NCI-H2029 (cell line): ENCODE data around the gene ZNF85.
"Not testable (repeated sequence)": the region's sequence is repeated elsewhere in the genome, so short reads cannot be mapped to it uniquely, and the experiment has no call there.

Experiments
- DNase-seq: peaks from one replicate; lab custom pipeline; 2025; lab: John Stamatoyannopoulos, UW

The ZNF85 gene

GRCh38 chr19:20923077-20923871 is at the start of gene ZNF85:
ZNF85 (plus strand) TSS chr19:20923251; CDS start chr19:20923401, 150 bp downstream.
- DNase-seq = peak; percentile 93

- no peak for DNase-seq
These were observed 43.5 kb upstream of the ZNF85 start for GRCh38 chr19:20879501-20879900.

- no peak for DNase-seq
These were observed 10.1 kb upstream of the ZNF85 start for GRCh38 chr19:20912973-20913372.

GRCh38 chr19:20925481-20925880 is 2.4 kb downstream of the ZNF85 start:
- no peak for DNase-seq

- no peak for DNase-seq
These were observed 3.7 kb downstream of the ZNF85 start for GRCh38 chr19:20926796-20927195.

GRCh38 chr19:20928371-20928770 is 5.3 kb downstream of the ZNF85 start:
- DNase-seq = no peak

GRCh38 chr19:20936322-20936947 is 13.4 kb downstream of the ZNF85 start:
- not testable (repeated sequence) for DNase-seq

- not testable (repeated sequence) for DNase-seq
These were observed 29.6 kb downstream of the ZNF85 start for GRCh38 chr19:20952561-20953095.

- peak; percentile 43 for DNase-seq
These were observed 41.7 kb downstream of the ZNF85 start for GRCh38 chr19:20964798-20965197.

GRCh38 chr19:20968092-20968491 is 45.0 kb downstream of the ZNF85 start:
- no peak for DNase-seq

GRCh38 chr19:20969498-20969897 is 46.4 kb downstream of the ZNF85 start:
- peak; percentile 35 for DNase-seq

- no peak for DNase-seq
These were observed 46.8 kb downstream of the ZNF85 start for GRCh38 chr19:20969898-20970297.

- DNase-seq = not testable (repeated sequence)
These were observed 69.7 kb downstream of the ZNF85 start for GRCh38 chr19:20992788-20993187.

- DNase-seq = peak; percentile 96
These were observed 76.8 kb downstream of the ZNF85 start for GRCh38 chr19:20999731-21000352.
